ENCODE data around the gene MAN1C1. TPM values are rescaled to one million over a fixed set of nuclear protein-coding genes. Genes with fewer than 3 reads are reported as not detected.
A peak's percentile ranks its signal among the peaks of the same experiment; 100 is the strongest.

MAN1C1 gene
- total RNA-seq, 1 experiment from 2014 or later: 0.26 TPM

DNA sequence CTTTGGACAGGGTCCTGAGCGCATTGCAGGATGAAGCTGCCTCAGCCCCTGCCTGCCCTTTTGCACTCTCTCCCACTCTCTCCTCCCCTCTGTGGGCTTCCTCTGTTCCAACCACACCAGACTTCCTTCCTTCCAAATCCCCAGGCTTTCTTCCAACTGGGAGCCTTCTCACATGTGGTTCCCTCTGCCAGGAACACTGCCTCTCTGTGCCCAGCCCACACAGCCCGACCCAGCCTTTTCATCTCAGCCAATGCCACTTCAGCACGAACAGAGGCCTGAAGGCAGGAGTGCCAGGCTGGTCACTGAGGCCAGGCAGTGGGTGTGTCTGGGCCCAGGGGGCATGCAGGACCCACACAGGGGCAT is 189.3 kb downstream of the MAN1C1 start:
- Histone ChIP-seq H3K9me3 (no peaks in the 10 kb centered on the region), H3K27me3 (no peaks in the 10 kb centered on the region), H3K36me3 (peaks cover 15% of the 10 kb centered on the region), H3K4me3 (no peak overlapping the region)
- peak; percentile 88 for DNase-seq

DNA sequence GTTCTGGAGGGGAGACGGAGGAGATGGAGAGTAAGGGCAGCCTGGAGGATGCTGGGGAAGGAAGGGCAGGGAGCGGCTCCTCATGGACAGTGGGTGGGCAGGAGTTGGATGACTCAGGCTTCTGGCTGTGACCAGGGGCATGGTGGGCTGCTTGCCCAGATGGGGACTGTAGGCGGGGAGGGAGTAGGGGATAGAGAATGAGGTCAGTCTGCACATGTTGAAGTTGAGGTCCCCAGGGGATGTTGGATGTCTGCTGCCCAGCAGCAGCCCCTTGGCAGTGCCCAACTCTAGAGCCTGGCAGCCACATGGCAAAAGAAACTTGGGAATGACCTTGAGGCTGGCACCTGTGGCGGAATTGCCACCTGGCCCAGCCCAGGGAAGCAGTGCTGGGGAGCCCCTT is 189.8 kb downstream of the MAN1C1 start:
- Histone ChIP-seq H3K4me3 (no peak overlapping the region), H3K36me3 (peaks cover 20% of the 10 kb centered on the region), H3K9me3 (no peaks in the 10 kb centered on the region), H3K27me3 (no peaks in the 10 kb centered on the region)
- peak; percentile 83 for DNase-seq

DNA sequence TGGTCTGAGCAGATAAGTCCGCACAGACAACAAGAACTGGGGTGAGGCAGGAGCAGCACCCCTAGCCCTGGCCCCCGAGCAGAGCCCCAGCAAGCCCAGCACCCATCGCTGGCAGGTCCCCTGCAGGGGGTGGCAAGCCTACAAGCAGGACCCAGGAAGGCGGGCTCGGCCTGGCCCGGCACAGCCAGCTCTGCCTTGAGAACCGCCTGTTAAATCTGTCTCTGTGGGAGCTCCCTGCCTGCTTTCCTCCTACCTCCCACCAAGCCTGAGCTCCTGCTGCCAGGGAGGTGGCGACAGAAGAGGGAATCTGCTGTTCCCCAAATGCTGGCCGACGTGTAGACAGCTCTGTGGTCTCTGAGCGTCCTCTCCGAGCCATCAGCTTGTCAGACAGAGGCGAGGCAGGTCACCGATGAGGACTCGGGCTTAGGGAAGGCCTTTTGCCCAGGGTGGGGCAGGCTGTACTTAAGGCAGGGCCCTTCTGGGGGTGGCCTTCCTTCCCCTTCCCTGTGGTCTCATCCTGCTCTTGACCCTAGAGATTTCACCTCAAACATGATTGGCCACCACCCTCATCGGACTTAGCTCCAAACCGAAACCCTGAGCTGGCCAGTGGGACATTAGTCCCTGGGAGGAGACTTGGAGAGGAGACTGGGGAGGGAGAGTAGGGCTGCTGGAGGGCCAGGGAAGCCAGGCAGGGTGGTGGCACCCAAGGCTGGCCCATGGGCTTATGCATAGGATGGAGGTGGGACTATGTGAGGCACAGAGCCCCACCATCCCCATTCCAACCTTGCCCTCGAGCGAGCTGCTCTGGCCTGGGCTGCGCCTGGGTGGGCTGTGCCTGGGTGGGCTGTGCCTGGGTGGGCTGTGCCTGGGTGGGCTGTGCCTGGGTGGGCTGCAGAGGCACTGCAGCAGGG is 191.1 kb downstream of the MAN1C1 start:
- no peak for DNase-seq
- H3K36me3 ChIP-seq: peaks cover 25% of the 10 kb centered on the region
- no peak overlapping the region for H3K4me3 ChIP-seq
- no peaks in the 10 kb centered on the region for H3K9me3 ChIP-seq
- H3K27me3 ChIP-seq: no peaks in the 10 kb centered on the region

DNA sequence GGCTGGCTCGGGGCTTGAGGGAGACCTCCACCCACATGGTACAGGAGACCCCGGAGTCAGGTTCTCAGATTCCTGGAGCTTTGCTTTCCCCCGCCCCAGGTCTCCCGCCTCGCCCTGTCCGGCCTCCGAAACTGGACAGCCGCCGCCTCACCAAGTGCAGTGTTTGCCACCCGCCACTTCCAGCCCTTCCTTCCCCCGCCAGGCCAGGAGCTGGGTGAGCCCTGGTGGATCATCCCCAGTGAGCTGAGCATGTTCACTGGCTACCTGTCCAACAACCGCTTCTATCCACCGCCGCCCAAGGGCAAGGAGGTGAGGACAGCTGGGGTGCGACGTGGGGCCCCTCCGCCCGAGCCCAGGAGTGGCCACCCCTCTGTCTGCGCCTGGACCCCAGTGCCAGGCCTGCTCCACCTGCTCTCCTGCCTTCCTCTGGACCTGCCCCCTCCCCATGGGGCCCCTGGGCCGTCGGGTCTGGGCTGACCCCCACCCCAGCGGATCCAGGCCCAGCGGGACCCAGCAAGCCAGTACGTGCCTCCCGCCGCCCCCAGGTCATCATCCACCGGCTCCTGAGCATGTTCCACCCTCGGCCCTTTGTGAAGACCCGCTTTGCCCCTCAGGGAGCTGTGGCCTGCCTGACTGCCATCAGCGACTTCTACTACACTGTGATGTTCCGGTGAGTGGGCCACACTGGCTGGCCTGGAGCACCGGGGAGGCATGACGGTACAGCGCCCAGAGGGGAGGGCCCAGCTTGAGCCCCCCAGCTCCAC is 192.1 kb downstream of the MAN1C1 start:
- DNase-seq: no peak
- H3K27me3 ChIP-seq: no peaks in the 10 kb centered on the region

DNA sequence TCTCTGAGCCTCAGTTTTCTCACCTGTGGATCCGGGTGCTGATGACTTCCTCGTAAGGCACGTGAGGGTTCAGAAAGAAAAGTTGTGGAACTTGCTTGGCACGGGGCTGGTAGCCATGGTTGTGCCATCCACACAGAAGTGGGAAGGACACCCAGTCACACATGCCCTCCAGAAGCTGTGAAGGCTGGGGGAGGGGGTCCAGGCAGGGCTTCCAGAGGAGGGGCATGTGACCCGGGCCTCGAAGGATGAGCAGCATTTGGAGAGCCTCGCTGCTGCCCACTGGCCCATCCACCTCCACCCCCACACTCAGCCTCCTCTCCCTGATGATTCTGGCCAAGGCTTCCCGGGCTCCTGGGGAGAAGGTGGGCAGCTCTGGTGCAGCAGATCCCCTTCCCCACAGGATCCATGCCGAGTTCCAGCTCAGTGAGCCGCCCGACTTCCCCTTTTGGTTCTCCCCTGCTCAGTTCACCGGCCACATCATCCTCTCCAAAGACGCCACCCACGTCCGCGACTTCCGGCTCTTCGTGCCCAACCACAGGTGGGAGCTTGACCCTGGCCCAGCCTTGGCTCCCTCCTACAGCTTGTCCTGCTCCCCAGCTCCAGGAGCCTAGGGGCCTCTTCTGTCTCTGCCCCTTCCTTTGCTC is 192.8 kb downstream of the MAN1C1 start:
- H3K4me3 ChIP-seq: no peak overlapping the region
- DNase-seq: no peak
- peaks cover 25% of the 10 kb centered on the region for H3K36me3 ChIP-seq
- H3K27me3 ChIP-seq: no peaks in the 10 kb centered on the region
- H3K9me3 ChIP-seq: no peaks in the 10 kb centered on the region

More for the DNA sequence above, 192.1 kb downstream of the MAN1C1 start:
- no peaks in the 10 kb centered on the region for H3K9me3 ChIP-seq
- peaks cover 25% of the 10 kb centered on the region for H3K36me3 ChIP-seq
- H3K4me3 ChIP-seq: no peak overlapping the region

DNA sequence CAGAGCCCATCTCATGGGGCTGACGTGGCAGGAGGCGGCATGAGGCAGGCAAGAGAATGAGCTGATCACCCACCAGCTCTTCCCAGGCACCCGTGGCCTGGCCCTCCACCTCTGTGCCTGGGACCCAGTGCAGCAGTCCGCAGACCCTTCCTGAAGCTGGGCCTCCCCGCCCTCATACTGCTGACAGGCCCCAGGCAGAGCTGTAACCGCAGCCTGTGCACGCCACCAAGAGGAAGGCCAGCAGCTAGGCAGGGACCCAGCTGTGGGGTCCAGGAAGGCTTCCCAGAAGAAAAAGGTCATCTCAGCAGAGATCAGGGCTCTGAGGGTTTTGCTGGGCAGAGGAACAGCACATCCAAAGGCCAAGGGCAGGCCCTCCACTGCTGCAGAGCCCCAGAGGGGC is 193.3 kb downstream of the MAN1C1 start:
- H3K4me3 ChIP-seq: no peak overlapping the region
- H3K9me3 ChIP-seq: no peaks in the 10 kb centered on the region
- no peak for DNase-seq
- peaks cover 25% of the 10 kb centered on the region for H3K36me3 ChIP-seq
- no peaks in the 10 kb centered on the region for H3K27me3 ChIP-seq

DNA sequence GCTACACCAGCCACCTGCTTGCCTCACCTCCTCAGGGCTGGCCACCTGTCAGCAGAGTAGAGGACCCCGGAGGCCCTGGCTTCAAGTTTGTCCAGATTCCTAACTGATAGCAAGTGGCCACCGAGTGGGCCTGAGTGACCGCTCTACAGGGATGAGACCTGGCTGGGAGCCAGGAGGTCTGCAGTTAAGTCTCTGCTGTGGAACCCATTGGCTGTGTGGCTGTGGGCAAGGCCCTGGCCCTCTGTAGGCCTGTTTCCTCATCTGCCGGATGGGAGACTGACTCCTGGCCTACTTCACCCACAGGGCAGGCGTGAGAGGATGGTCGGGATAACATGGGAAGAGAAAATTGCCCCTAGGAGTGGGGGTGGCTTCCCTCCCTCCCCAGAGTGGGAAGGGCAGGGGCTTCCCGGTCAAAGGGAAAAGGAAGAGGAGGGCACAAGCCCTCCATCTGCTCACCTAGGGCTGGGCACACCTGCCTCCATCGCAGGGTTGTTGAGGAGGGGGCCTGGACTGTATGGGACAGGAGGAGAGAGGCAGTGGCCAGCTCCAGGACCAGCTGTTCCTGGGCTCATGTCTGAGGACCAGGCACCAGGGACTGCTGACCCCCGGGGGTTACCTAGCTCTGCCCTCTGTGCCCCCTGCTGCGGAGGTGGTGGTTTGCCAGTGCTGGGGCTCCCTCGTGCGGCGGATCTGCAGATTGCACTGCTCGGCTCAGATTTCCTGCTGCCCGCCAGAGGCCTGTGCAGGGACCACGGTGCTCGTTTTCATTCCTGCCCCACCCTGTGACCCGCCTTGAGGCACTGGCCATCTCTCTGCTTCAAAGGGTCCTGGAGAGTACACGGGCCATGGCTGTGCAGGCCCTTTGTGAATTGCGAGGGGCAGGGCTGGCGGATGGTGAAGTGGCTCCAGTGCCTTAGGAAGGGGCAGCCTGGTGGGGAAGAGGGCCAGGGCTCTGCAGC is 194.0 kb downstream of the MAN1C1 start:
- peak; percentile 53 for DNase-seq
- Histone ChIP-seq H3K27me3 (no peaks in the 10 kb centered on the region), H3K9me3 (no peaks in the 10 kb centered on the region), H3K36me3 (peaks cover 21% of the 10 kb centered on the region), H3K4me3 (no peak overlapping the region)

DNA sequence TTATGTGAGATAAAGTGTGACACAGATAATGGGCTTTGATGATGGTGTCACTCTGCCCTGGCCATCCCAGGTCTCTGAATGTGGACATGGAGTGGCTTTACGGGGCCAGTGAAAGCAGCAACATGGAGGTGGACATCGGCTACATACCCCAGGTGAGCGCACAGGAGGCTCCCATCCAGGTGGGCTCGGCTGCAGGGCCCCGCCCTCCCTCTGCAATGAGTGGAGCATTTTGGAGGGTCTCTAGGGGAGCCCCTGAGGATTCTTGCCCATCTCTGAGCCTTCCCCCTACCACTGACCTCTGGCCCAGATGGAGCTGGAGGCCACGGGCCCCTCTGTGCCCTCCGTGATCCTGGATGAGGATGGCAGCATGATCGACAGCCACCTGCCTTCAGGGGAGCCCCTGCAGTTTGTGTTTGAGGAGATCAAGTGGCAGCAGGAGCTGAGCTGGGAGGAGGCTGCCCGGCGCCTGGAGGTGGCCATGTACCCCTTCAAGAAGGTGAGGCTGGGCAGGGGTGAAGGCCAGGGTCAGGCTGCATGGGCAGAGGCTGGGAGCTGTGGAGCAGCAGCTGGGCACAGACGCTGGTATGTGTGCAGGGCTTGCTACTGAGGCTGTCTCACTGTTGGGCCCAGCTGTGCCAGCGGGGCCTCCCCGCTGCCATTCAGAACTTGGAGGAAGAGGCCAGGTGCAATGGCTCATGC is 194.9 kb downstream of the MAN1C1 start:
- H3K9me3 ChIP-seq: no peaks in the 10 kb centered on the region
- peaks cover 20% of the 10 kb centered on the region for H3K36me3 ChIP-seq
- H3K4me3 ChIP-seq: no peak overlapping the region
- DNase-seq: no peak
- no peaks in the 10 kb centered on the region for H3K27me3 ChIP-seq

DNA sequence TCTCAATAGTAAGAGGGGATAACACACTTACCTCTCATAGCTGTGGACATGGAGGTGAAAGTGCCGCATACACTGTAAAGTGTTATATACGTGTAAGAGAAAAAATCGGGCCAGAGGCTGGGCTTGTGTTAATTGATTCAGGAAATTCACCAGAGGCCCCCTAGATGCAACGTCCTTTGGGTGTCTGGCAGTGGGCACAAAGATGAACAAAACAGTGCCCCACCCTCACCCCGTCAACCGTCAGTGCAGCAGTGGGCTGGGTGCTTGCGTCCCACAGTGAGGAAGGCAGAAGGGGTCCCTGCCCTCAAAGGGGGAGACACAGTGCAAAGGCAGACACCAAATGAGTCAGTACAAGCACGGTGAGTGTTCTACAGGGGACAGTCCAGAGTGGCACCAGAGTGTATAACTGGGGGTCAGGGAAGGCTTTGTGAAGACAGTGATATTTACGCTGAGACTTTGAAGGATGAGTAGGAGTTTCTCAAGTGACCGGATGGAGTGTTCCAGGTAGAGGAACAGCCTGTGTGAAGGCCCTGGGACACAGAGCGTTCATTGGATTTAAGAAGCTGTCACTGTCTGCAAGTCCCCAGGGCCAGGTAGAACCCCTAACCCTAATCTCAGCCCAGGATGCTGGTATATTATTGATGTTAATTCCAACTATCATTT is 196.6 kb downstream of the MAN1C1 start:
- Histone ChIP-seq H3K4me3 (no peak overlapping the region), H3K36me3 (peaks cover 17% of the 10 kb centered on the region), H3K9me3 (no peaks in the 10 kb centered on the region), H3K27me3 (no peaks in the 10 kb centered on the region)
- DNase-seq: no peak

DNA sequence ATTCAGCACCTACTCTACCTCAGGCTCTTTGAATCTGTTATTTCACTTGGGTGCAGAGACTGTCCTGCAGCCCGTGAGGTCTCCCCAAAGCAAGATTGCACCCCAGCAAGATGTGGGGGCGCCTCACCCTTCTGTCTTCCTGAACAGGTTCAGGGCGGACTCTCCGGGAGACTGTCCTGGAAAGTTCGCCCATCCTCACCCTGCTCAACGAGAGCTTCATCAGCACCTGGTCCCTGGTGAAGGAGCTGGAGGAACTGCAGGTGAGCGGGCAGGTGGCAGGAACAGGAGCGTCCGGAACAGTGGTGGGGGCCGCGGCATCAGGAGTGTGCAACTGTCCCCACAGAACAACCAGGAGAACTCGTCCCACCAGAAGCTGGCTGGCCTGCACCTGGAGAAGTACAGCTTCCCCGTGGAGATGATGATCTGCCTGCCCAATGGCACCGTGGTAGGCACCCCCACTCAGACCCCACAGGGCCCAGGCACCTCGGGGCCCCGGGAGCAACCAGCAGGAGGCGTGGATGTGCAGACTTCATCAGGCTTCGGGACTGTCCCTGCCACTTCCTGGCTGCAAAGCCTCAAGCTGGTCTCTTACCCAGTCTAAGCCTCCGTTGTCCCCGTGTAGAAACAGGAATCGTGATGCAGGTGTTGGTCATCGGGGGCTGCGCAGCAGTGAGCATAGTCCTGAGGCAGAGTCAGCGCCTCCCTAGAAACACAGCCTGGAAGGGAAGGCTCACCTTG is 197.3 kb downstream of the MAN1C1 start:
- peaks cover 15% of the 10 kb centered on the region for H3K36me3 ChIP-seq
- DNase-seq: no peak

DNA sequence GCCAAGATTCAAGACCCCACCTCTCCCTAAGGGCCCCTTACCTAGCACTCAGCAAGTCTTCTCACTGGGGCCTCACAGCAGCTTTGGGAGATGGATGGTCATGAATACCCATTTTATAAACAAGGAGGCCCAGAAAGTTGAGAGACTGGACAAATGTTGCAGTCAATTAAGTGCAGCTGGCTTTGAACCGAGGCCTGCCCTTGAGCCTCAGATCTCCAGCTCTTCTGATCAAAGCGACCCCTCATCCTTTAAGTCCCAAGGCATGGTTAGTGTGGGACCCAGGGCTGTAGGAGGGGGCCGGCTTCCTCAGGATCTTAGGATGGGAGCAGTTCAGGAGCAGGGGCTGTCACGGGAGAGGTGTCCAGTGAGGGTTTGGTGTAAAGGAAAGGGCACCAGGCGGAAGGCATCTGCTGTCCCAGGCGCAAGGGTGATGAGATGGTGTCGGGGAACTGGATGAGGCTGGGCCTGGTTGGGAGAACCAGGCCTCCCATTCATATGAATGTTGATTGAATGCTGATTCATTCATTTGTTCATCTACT is 198.0 kb downstream of the MAN1C1 start:
- Histone ChIP-seq H3K9me3 (no peaks in the 10 kb centered on the region), H3K4me3 (no peak overlapping the region), H3K27me3 (no peaks in the 10 kb centered on the region), H3K36me3 (peaks cover 15% of the 10 kb centered on the region)
- DNase-seq: no peak

More for the DNA sequence above, 197.3 kb downstream of the MAN1C1 start:
- no peaks in the 10 kb centered on the region for H3K27me3 ChIP-seq
- no peaks in the 10 kb centered on the region for H3K9me3 ChIP-seq
- H3K4me3 ChIP-seq: no peak overlapping the region

DNA sequence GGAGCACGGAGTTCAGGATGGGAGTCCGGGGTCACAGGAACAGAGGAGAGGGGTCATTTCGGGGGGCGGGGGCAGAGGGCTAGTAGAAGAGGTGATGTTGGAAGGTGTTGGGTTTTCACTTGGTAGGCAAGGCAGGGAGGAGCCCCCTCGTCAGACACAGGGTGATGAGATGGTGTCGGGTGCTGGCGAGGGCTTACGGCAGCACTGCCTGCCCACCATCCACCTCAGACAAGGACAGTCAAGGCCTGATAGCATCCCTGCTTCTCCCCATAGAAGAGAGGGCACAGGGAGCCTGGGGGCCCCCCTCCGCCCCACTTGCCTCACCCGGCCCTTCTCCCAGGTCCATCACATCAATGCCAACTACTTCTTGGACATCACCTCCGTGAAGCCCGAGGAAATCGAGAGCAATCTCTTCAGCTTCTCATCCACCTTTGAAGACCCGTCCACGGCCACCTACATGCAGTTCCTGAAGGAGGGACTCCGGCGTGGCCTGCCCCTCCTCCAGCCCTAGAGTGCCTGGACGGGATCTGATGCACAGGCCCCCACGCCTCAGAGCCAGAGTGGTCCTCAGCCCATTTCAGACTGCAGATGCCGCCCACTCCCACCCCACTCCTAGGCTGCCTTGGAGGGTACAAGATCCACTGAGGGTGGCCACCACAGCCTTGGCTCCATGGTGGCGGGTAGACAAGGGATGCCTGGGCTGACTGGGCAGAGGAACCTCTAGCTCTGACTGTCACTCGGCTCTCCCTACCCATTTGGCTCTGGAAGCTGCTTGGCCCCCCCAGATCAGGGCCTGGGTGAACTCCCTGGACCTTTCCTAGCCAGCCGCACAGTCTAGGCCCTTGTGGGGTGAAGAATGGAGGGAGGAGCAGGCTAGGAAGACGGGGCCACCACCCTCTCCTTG is 198.9 kb downstream of the MAN1C1 start:
- Histone ChIP-seq H3K9me3 (no peaks in the 10 kb centered on the region), H3K4me3 (no peak overlapping the region), H3K27me3 (no peaks in the 10 kb centered on the region), H3K36me3 (peaks cover 14% of the 10 kb centered on the region)
- DNase-seq: no peak

DNA sequence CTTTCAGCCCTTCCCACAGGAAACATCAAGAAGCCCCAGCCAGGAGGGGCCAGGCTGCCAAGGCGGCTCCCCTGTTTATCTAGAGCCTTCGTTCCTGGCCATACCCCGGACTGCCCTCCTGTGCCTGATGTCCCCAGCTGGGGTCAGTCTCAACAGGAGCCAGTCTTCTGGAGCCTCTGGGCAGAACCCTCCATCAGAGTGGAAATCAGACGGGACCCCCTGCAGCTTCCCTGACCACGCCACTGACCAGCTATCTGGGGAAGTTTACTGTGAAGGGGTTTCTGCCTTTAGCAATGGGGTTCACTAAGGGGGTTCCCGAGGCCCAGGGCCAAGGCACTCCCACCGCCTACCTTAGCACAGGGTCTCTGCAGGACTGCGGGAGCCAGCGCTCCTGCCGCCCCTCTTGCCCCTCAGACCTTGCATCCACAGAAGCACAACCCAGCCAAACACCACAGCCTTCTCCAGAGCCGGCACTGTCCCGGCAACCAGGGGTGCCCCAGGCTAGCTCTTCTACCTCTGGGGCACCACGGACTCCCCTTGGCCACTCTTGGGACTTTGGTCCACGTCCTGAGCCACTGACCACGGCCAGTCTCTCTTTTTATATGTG is 199.6 kb downstream of the MAN1C1 start:
- DNase-seq: no peak
- Histone ChIP-seq H3K27me3 (no peaks in the 10 kb centered on the region), H3K9me3 (no peaks in the 10 kb centered on the region)

More for the DNA sequence above, 199.6 kb downstream of the MAN1C1 start:
- peaks cover 6% of the 10 kb centered on the region for H3K36me3 ChIP-seq
- no peak overlapping the region for H3K4me3 ChIP-seq

Data from MG63 (cell line).